HG03280 (cell line): Measurements from ENCODE around the gene LYRM4.

ENCODE experiments used
- ATAC-seq: cut with Tn5 transposase; IDR thresholded peaks from one replicate; pipeline ENCODE4 v1.9.1; 2021; ENCODE audit warnings: mild to moderate bottlenecking, moderate library complexity; ENCODE audit not compliant: unreplicated experiment

Gene LYRM4

GRCh38 chr6:5150551-5151075, 110.1 kb downstream of the LYRM4 start:
- ATAC-seq = no peak

GRCh38 chr6:5149891-5150290, 110.9 kb downstream of the LYRM4 start:
- ATAC-seq = no peak

GRCh38 chr6:5149159-5149704, 111.5 kb downstream of the LYRM4 start:
- ATAC-seq = no peak

- ATAC-seq = no peak
Observed at GRCh38 chr6:5146398-5146797, 114.4 kb downstream of the LYRM4 start.

- ATAC-seq = peak; percentile 49
Observed at GRCh38 chr6:5143634-5144311, 117.0 kb downstream of the LYRM4 start.

GRCh38 chr6:5142915-5143314, 117.8 kb downstream of the LYRM4 start:
- ATAC-seq = no peak

GRCh38 chr6:5142131-5142530, 118.6 kb downstream of the LYRM4 start:
- ATAC-seq = no peak

- no peak for ATAC-seq
Observed at GRCh38 chr6:5141046-5141445, 119.7 kb downstream of the LYRM4 start.

GRCh38 chr6:5139828-5140771, 120.7 kb downstream of the LYRM4 start:
- ATAC-seq = no peak

GRCh38 chr6:5138995-5139827, 121.5 kb downstream of the LYRM4 start:
- no peak for ATAC-seq

GRCh38 chr6:5136851-5137250, 123.9 kb downstream of the LYRM4 start:
- ATAC-seq = no peak

- no peak for ATAC-seq
Observed at GRCh38 chr6:5135788-5136376, 124.9 kb downstream of the LYRM4 start.

GRCh38 chr6:5133943-5134342, 126.8 kb downstream of the LYRM4 start:
- no peak for ATAC-seq

GRCh38 chr6:5132731-5133130, 128.0 kb downstream of the LYRM4 start:
- peak; percentile 60 for ATAC-seq

GRCh38 chr6:5130135-5130866, 130.4 kb downstream of the LYRM4 start:
- ATAC-seq = no peak

- ATAC-seq = no peak
Observed at GRCh38 chr6:5128351-5128750, 132.4 kb downstream of the LYRM4 start.

- ATAC-seq = no peak
Observed at GRCh38 chr6:5127106-5127687, 133.6 kb downstream of the LYRM4 start.

GRCh38 chr6:5126214-5126613, 134.5 kb downstream of the LYRM4 start:
- ATAC-seq = no peak
